GM21786 (cell line): Measurements from ENCODE around the gene PCBD1.

Experiments
- ATAC-seq: cut with Tn5 transposase; IDR thresholded peaks from one replicate; pipeline ENCODE4 v1.9.1; 2021; ENCODE audit not compliant: unreplicated experiment

PCBD1 gene

GRCh38 chr10:70918851-70919530 is 30.6 kb upstream of the PCBD1 start:
- no peak for ATAC-seq

DNA sequence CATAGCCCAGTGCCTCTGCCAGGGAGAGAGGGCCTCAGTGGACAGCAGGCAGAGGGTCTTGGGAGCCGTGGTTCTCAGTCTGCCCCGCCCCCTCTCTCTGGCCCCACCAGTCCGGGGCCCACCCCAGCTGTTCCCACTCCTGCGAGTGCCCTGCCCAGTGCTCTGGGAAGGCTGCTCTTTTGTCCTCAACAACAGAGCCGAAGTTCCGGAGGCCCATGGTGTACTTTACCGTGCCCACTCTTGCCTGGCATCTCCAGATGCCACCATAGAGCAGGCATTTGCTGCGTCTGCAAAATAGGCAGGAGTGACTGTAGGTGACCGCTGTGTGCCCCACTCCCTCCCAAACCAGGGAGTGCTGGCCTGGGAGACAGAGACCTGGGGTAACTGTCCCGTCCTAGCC is 29.3 kb upstream of the PCBD1 start:
- ATAC-seq, result no peak

- no peak for ATAC-seq
Measured at GRCh38 chr10:70917226-70917625, 28.9 kb upstream of the PCBD1 start.

GRCh38 chr10:70916241-70916640 is 27.9 kb upstream of the PCBD1 start:
- no peak for ATAC-seq

DNA sequence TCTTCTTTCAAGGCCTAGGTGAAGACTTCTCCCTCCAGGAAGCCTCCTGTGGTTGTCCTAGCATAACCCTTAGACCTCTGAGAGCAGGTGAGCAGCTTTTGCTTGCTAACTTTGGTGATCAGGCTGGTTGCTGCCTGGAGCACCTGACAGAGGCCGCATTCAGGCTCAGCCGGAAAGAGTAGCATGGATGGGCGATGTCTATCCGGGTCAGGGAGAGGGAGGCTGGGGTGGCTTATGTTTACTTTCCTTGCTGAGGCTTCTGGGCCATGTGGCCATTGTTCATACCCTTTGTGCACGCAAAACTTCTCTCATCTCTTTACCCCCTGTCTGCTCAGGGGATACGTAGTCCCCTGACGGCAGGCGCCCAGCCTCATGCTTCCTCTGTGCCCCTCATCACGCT is 27.4 kb upstream of the PCBD1 start:
- ATAC-seq, result no peak

- no peak for ATAC-seq
Measured at GRCh38 chr10:70915206-70915605, 26.8 kb upstream of the PCBD1 start.

- ATAC-seq, result no peak
Measured at GRCh38 chr10:70914316-70914864, 26.0 kb upstream of the PCBD1 start.

- ATAC-seq, result no peak
Measured at GRCh38 chr10:70913893-70914240, 25.5 kb upstream of the PCBD1 start.

DNA sequence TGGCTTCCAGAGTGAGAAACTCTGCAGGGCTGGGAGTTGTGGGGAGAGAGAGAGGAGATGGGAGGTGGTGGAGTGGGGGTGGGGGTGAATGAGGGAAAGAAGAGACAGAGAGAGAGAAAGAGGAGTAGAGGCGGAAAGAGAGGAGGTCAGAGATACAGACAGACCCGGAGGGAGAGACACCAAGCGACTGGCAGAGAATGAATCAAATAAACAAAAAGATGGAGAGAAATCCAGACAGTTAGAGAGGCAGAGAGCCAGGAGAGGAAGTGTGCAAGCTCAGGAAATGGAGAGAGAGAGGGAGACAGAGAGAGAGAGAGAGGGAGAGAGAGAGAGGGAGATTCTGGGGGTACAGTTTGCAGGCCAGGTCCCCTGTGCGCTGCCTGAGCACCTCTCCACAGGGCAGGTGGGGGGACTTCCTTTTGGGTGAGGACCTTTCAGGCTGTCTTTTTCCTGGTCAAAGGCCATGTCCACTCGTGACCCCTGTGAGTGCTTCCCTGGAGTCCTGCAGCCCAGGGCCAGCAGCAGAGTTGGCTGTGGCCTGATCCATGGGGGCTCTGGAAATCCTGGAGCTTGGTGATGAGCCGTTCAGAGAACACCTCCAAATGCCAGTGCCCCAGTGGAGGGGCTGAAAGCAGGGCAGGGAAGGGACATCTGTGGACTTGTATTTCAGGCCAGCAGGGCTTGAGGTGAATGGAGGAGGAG is 25.0 kb upstream of the PCBD1 start:
- no peak for ATAC-seq

GRCh38 chr10:70912556-70912955 is 24.2 kb upstream of the PCBD1 start:
- no peak for ATAC-seq

GRCh38 chr10:70911386-70911785 is 23.0 kb upstream of the PCBD1 start:
- no peak for ATAC-seq

DNA sequence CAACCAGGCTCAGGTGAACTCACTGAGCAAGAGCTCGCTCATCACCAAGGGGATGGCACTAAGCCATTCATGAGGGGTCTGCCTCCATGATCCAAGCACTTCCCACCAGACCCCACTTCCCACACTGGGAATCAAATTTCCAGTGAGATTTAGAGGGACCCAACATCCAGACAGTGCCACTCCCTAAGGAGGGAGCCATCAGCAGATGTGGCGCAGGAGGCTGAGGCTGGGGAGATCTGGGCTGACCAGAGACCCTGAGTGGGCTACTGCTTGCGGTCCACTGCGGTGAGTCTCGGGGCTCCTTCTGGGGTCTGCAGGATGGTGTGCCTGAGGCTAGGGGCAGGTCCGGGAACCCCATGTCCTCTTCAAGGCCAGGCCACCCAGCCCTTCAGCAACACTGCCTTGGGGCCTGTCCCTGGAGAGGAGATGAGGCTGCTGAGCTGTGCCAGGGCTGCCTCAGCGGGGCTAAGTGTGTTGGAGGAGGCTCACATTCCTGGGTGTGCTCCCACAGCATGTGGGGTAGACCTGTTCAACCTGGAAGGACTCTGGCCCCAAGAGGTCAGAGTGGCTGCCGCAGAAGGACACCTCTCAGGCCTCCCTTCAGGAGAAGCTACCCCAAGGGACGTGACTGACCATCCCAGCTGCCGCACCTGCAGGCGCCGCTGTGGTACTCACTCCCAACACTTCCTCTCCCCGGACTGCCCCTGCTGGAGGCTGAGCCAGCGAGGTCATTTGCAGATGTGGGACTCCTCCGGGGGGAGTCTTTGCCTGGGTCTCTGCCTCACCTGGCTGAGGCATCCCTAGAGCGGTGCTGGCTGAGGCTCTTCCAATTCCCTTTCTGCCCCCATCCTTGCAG is 22.3 kb upstream of the PCBD1 start:
- no peak for ATAC-seq

DNA sequence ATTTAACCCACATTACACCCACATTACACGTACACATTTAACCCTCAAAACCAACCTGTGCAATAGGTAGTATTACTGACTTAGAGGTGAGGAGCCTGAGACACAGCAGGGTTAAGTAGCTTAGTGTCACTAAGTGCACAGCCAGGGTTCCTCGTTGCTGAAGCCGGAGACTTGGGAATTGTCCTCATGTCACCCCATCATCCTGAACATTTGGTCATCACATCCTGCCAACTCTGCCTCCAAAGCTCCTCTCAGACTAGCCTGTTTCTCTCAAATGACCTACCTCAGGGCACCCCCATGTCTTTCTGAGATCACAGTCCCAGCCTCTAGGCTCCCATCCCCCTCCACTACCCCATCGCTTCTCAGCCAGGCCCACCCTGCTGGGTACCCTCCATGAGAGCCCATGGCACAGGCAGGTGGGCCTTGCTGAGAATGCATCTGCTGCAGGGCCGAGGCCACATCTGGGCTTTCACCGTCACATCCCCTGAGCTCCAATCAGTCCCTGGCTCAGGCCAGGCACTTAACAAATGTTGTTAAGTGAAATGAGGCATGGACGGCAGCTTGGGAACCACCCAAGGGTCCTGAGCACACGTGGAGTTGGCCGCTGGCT is 21.1 kb upstream of the PCBD1 start:
- no peak for ATAC-seq

DNA sequence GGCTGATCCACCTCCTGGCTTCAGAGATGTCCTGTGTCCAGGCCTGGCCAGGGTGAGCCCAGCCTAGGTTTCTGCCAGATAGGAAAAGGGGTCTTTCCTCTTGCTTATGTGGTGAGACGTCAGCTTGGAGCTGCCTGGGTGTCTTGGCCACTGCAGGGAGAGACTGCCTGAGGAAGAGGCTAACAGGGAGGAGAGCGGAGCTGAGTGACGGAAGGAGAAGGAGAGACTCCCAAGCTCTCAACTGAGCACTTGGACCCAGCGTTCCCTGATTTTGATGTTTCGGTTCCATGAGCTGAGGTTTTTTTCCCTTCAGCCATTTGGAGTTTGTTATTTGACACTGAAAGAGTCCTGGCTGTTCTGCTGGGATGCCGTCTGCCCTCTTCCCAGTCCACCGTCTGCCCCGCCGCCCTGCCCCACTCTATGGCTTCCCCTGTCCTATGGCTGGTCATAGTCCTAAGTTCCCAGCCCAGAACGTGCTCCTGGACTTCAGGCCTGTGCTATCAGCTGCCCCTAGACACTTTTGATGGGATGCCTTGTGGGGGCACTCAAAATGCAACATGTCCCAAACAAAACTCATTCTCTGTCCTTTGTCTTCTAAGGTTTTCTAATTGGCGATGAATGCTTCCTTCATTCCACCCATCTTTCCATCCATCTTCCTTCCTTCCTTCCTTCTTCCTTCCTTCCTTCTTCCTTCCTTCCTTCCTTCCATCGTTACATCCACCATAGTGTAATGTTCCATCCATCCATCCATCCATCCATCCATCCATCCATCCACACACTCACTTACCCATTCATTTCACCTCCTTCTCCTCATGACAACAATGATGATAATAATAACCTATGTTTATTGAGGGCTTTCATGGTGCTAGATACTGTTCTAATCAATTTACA is 20.3 kb upstream of the PCBD1 start:
- no peak for ATAC-seq

DNA sequence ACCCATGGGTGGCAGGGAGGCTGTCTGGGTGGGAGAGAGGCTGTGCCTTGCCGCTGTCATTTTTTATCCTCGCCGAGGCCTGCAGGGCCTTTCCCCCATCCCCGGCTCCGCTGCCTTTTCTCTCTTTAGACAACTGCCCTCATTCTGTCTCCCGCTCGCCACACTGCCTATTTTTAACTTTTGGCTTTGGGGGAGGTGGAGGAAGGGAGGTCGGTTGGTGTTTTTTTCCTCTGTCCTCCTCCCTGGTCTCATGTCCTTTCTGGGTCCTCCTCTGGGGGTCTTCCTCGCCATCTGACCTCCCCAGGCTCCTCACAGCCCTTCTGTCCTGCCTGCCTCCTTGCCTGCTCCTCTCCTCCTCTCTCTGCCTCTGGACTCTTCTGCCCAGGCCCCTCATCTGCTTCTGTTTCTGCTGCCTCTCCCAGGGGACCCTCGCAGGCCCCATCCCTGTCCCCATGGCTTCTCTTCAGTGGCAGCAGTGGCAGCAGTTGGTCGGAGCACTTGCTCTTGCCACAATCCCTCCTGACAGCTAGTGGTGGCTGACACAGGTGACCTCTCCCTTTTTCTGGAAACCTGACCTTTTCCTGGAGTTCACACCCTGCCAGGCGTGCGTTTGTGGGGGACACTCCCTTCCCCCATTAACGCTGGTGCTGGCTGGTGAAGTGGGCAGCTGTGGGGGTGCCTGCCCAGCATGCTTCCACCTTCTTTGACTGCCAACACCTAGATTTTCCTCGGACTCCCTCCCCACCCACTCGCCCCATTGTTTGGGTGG is 19.5 kb upstream of the PCBD1 start:
- no peak for ATAC-seq

- ATAC-seq, result no peak
Measured at GRCh38 chr10:70906953-70907636, 18.7 kb upstream of the PCBD1 start.

DNA sequence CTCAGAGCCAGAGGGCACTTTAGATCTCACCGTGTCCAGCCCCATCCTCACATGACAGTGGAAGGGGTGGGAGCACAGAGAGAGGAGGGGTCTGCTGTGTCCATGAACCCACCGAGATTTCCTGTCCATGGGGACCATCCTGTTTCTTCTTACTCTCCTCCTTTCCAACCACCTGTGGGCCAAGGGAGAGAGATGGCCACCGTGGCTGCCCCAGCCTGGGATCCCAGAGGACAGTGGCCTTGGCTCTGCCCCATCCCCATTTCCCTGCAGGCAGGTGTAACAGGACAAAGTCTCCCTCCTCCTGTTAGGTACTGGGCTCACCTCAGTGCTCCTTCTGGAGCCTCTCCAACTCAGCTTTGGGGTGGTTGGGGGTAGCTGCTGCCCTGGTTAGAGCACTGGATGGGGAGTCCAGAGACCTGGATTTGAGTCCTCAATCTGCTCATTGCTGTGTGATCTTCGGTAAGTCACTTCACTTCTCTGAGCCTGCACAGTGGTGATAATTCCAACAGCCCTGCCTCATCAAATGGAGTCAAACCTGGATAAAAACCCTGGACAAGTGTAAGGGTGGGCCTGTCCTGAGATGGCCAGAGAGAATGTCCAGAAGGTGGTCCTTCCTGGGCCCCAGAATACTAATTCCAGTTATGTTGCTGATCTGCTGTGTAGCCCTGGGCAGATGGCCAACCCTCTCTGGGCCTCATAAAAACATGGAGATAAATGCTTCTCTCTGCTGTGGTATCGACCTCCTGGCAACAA is 17.8 kb upstream of the PCBD1 start:
- ATAC-seq, result no peak
